A172 (cell line): Measurements from ENCODE around the gene MORC3. TPM values are rescaled to one million over a fixed set of nuclear protein-coding genes. Genes with fewer than 3 reads are reported as not detected.
A peak's percentile ranks its signal among the peaks of the same experiment; 100 is the strongest.
"Not testable (repeated sequence)": the region's sequence is repeated elsewhere in the genome, so short reads cannot be mapped to it uniquely, and the experiment has no call there.

Experiments used
- DNase-seq: peaks from one replicate; pipeline ENCODE4 v3.0.0-alpha.2; 2015; ENCODE audit warnings: low spot score
- total RNA-seq: library from RNA; depleted of rRNA; stranded (reverse); fragments of >200 nt; shearing (Covaris generic); gene quantifications from 2 replicates; pipeline ENCODE4 v1.2.3, GENCODE V29; 2014

MORC3 gene
- total RNA-seq, 1 experiment from 2014 or later, result 43.0 TPM

DNA sequence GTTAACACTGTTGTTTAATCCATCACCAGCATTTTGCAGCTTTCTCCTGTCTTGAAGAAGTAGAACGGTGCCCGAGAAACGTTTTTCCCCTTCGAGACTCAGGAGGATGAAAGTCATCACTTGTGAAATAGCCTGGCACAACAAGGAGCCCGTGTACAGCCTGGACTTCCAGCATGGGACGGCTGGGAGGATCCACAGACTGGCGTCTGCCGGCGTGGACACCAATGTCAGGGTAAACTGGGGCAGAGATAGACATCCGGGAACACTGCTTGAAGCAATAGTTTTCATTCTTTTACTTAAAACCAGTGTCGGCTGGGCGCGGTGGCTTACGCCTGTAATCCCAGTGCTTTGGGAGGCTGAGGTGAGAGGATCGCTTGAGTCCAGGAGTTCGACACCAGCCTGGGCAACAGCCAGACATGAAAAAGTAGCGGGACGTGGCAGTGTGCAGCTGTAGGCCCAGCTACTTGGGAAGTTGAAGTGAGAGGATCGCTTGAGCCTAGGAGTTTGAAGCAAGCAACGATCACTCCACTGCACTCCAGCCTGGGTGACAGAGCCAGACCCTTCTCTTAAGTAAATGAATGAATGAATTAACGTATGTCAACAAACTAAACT is 66.1 kb downstream of the MORC3 start:
- no peak for DNase-seq

DNA sequence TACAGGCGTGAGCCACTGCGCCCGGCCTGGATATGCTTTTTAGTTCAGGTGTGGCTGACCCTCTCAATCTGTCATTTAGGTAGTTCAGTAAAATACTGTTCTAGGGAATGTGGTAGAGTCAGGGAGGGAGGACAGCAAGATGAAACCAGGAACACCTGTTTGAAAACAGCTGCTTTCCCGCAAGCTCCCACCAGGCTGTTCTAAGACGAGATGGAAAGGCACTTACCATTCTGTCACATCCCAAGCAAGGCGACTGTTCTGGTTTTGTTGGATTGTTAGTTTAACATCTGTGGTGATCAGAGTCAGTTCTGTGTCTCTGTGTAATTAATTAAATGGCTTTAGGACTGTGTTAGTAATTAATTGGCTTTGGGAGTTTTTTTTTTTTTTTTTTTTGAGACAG is 68.1 kb downstream of the MORC3 start:
- no peak for DNase-seq

DNA sequence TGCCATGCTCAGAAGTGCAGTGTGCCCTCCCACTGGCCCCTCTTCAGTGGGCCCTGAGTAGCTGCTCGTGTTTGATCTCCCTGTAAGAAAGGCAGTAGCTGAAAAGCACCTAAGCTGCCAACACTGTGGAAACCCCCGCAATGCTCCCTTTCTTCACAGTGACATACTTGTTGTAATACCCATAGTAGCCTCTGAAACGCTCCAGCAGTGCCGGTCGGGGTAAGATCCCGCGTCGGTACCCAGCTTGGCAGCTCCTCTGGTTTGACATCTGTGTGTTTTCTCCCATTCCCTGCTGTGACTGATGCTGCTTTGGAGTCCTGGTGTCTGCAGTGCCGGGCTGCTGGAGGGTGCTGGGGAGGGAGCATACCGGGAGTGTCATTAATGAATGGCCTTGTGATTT is 68.8 kb downstream of the MORC3 start:
- peak; percentile 32 for DNase-seq

DNA sequence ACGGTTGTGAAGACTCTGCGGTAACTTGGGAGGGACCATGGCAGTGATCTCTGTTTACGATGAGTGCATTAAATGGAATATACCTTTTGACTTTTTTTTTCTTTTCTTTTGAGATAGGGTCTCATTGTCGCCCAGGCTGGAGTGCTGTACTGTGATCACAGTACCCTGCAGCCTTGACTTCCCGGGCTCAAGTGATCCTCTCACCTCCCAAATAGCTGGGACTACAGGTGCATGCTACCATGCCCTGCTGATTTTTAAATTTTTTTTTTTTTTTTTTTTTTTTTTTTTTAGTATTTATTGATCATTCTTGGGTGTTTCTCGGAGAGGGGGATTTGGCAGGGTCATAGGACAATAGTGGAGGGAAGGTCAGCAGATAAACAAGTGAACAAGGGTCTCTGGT is 71.7 kb downstream of the MORC3 start:
- not testable (repeated sequence) for DNase-seq

DNA sequence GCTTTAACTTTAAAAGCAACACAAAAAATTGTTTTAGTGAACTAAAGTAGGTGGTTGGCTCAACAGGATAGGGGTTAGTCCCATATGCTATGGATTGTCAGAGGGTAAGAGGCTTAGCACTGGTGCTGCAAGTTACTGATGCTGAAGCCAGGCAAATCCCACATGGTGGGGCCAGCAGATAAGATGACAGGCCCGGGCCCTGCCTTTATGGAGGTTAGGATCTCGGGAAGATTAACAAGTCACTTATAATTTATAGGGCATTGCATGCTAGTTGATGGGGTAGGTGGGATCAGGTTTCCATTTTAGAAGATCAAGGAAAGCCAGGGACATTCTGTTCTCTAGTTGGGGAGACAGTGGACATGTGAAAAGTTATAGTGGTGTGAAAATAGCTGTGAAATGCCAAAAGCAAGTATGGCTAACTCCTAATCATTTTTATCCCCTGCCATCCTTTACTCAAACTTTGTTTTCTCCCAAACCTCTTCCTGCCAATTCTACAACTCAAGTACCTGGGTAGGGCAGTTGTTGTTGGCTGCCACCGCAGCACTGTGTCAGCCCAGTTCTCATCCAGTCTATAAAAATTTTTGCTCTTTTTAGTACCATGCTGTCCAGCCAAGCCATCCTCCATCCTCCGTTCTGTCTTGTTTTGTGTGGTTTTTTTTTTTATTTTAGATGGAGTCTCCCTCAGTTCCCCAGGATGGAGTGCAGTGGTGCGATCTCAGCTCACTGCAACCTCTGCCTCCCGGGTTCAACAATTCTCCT is 75.5 kb downstream of the MORC3 start:
- DNase-seq, result no peak

DNA sequence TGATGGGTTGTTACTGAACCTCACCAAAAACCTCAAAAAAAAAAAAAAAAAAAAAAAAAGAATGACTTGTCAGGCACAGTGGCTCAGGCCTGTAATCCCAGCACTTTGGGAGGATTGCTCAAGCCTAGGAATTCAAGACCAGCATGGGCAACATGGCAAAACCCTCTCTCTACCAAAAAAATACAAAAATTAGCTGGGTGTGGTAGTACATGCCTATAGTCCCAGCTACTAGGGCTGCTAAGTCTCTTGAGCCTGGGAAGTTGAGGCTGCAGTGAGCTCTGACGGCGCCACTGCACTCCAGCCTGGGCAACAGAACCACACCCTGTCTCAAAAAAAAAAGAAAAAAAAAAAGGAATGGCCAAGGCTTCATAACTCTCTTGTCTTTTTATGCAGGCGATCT is 76.3 kb downstream of the MORC3 start:
- DNase-seq, result no peak

DNA sequence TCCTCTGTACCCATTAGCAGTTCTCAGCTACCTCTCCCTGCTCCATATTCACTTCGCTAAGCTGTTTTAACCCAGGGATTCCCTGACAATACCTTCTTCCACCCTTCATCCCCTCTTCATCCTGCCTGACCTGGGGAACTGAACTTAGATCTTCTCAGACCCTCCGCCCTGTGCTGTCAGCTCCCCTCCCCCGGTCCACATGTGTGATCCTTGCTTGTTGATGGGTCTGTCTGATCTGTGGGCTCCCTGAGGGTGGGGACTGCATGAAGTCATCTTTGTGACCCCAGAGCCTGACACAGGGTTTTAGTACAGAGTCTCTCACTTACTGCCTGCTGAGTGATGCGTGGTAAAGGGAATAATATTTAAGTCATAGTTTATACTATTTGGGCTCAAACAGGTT is 77.0 kb downstream of the MORC3 start:
- no peak for DNase-seq

DNA sequence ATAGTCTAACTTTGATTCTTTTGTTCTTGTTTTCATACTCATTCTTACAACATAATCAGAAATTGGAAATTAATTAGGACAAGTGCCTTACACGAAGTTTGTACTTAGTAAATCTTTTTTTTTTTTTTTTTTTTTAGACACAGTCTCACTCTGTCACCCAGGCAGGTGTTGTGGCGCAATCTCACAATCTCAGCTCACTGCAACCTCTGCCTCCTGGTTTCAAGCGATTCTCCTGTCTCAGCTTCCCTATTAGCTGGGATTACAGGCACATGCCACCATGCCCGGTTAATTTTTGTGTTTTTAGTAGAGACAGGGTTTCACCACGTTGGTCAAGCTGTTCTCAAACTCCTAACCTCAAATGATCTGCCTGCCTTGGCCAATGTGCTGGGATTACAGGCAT is 77.6 kb downstream of the MORC3 start:
- no peak for DNase-seq

DNA sequence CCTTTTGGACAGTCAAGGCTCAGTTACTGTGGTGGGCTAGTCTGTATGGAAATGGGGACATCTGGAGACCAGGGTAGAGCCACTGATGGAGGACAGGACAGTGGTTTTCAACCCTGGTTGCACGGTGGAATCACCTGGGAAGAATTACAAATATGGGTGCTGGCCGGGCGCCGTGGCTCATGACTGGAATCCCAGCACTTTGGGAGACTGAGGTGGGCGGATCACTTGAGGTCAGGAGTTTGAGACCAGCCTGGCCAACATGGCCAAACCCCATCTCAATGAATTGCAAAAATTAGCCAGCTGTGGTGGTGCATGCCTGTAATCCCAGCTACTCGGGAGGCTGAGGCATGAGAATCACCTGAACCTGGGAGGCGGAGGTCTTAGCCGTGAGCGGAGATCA is 79.7 kb downstream of the MORC3 start:
- DNase-seq, result not testable (repeated sequence)

DNA sequence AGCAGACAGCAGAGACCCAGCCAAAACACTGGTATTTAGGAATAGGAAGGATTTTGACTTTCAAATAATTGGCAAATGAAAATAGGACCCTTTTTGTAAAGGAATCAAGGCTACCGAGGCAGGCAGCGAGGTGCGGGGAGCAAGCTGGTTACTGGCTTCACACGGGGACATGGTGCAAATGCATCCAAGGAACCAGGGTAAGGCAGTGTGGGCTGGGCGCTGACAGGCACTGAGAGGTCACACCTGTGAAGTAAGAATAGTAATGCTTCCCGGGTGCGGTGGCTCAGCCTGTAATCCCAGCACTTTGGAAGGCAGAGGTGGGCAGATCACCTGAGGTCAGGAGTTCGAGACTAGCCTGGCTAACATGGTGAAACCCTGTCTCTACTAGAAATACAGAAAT is 80.7 kb downstream of the MORC3 start:
- no peak for DNase-seq

DNA sequence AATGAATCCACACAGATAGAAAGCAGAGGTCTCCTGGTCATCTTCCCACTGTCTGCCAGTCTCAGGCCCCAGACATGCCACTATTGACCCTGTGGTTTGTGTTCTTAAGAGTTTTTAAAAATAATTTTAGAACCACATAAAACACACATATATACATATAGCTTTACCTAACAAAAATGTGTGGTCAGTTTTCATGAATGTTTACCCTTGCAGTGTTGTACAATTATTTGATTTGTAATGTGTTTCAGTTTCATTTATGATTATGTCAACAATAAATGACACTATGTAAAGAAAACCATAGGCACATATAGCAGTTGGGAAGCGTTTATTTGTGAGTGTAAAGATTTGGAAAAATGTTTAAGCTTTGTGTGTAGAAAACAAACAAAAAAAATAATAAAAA is 82.3 kb downstream of the MORC3 start:
- DNase-seq, result no peak

DNA sequence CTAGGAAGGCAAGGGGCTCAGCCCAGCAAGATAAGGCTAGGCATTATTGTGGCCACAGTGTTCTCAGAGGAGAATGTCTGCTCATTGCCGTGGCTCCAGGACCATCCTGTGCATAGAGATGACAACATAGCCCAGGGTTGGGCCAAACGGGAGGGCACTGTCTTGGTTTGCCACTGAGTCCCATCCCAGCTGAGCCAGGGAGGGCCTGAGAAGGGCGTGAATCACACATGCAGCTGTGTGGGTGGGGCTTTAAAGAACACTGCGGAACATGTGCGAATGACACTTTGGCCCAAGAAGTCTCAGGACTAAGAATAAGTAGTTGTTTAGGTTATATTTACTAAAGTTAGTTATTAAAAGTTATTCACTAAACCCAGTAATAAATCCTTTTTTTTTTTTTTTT is 83.7 kb downstream of the MORC3 start:
- no peak for DNase-seq

DNA sequence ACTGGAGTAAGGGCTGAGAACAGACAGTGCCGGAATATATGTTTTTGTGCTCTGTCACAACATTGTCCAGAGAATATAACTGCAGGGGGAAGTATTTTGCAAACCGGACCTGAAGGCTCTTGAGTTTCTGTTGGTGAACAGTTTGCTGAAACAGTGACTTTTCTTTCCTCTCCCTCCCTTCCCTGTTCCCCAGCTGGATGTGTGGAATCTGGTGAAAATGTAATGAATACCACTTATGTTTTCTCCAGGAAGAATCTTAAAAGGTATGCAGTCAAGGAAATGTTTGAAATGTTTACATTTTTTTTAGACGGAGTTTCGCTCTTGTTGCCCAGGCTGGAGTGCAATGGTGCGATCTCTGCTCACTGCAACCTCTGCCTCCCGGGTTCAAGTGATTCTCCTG is 88.6 kb downstream of the MORC3 start:
- DNase-seq, result no peak

DNA sequence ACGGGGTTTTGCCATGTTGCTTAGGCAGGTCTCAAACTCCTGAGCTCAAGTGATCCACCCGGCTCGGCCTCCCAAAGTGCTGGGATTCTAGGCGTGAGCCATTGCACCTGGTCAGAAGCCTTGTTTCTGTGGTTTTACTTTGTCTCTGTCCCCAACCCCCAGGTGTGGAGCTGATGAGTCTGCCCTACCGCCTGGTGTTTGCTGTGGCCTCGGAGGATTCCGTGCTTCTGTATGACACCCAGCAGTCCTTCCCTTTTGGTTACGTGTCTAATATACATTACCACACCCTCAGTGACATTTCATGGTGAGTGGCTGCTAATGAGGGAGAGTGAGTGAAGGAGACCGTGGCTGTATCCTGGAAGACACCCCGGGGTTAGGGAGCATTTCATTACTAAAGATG is 91.3 kb downstream of the MORC3 start:
- no peak for DNase-seq

DNA sequence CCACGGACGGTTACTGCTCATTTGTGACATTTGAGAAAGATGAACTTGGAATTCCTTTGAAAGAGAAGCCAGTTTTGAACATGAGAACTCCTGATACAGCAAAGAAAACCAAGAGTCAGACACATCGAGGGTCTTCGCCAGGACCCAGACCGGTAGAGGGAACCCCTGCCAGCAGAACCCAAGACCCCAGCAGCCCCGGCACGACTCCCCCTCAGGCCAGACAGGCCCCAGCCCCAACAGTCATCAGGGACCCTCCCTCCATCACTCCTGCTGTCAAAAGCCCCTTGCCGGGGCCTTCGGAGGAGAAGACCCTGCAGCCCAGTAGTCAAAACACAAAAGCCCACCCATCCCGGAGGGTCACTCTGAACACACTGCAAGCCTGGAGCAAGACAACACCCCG is 92.9 kb downstream of the MORC3 start:
- DNase-seq, result no peak

DNA sequence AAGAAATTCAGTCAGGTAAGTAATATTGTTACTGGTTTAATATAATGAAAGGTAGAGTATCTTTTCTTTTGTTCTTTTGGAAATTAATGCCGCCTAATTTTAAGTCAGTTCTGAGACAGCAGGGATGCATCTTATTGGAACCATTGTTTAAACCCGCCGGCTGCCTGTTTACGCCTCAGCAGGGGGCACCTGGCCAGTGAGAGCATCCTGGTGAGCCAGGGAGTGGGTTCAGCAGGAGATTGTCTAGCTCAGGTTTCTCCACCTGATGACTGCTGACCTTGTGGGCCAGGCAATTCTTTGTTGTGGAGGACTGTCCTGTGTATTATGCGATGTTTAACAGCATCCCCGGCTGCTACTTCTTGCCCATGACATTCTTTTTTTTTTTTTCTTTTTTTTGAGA is 95.4 kb downstream of the MORC3 start:
- no peak for DNase-seq

DNA sequence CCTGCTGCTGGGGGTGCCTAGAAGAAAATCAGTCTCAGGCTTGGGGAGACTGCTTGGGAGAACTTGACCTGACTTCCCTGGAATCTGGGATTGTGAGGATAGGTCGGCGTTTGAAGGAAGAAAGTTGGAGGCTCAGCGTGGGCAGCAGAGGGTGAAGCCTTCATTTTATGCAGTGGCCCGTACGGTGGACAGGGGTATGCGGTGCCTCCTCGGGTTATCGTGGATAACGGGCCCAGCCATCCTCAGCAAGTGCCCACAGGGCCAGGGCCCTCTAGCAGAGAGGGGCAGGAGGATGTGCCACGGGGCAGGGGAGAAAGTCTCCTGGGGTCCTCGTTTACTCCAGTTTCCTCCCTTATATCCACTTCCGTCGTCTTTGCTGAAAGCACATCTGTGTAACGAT is 99.2 kb downstream of the MORC3 start:
- no peak for DNase-seq

DNA sequence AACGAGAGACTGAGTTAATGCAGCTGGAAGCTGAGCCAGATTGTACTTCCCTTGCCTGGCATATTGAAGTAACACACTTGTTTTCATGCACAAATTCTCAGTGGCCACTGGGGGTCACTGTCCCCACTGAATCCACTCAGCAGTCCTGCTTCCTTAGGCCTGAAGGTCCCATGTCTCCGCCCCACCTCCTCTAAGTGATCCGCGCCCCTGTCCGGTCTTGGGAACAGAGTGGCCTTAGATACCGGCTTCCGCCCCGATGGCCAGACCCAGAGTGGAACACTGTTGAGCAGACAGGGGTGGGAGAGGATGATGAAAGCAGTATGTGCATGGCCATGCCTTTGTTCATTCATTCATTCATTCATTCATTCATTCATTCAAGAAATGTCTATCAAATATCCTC is 100.0 kb downstream of the MORC3 start:
- DNase-seq, result peak; percentile 93

DNA sequence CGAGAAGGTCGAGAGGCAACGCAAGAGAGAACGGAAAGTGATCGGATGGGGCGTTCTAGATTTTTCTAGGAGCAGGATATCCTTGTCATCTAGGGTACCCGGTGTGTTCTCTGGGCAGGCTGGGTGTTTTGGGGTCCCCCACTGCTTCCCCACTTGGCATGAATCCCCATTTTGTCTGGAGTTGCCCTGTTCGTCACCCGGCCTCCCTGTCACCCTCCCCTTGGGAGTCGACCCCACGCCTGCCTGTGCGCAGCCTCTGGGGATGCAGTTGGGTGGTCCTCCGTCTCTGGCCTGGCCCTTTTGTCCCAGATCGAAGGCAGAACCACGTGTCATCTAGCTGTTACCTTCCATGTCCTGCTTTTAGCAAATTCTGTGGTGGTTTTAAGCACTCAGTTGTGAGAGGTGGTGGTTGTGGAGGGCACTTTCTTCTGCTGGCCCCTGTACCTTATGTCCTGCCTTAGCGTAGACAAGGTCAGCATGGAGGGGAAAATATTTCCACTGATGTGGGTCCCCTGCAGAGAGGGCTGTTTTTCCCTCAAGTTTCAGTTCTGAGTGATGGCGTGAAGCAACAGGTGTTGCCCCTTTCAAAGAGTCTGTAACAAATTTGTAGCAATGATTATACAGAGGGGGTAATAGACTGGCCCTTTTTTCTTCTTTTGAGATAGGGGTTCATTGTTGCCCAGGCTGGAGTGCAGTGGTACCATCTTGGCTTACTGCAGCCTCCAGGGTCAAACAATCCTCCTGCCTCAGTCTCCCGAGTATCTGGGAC is 100.8 kb downstream of the MORC3 start:
- no peak for DNase-seq

DNA sequence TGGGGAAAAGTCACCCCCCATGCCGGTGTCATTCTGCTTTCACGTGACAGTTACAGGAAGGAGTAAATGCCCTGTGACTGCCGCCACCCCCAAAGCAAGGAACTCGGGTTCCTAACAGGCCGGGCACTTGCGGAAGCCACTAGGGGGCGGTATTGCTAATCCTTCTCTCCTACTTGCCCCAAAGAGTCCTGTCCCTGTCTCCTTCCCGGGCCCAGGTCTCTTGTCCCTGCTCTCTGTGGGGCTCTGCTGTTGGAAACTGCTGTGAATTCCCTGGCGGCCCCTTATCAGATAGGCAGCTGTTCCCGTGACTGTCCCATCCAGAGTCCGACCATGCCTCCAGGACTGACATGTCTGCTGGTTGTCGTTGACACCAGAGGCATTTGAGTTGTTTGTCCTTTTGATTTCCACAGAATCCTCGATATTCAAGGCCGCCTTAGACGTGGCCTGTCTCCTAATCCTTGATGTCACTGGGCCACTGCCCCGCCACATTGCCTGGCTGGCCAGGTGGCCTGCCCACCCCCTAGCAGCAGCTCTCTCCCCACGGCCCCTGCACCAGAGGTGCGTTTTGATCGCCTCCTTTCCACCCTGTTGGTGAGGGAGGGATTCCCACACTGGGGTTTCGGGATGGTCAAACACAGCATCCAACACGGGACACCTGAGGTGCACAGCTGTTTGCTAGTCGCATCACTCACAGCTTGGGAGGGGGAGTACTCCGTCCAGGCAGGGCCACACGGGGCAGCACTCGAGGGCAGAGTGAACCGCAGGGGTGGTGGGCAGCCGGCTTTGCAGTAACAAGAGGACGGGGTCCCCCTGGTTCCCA is 102.5 kb downstream of the MORC3 start:
- peak; percentile 86 for DNase-seq

DNA sequence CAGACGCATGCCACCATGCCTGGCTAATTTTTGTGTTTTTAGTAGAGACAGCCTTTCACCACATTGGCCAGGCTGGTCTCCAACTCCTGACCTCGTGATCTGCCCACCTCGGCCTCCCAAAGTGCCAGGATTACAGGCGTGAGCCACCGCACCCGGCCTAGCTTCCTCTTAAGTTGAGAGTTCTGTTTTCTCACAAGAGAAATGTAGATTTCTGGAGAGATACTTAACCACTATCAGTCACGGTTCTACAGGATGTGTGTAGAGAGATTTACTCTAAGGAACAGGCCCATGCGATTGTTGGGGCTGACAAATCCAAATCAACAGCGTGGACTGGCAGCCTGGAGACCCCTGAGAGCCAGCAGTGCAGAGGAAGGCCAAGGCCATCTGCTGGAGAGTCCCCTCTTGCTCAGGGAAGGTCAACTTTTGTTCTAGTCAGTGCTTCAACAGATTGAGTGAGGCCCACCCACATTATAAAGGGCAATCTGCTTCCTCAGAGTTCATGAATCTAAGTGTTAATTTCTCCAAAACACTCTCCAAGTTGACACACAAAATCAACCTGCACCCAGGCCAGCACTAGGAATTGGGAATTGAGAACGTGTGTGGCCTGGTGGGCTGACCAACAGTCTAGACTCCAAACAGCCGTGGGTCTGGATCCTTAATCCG is 103.9 kb downstream of the MORC3 start:
- no peak for DNase-seq

DNA sequence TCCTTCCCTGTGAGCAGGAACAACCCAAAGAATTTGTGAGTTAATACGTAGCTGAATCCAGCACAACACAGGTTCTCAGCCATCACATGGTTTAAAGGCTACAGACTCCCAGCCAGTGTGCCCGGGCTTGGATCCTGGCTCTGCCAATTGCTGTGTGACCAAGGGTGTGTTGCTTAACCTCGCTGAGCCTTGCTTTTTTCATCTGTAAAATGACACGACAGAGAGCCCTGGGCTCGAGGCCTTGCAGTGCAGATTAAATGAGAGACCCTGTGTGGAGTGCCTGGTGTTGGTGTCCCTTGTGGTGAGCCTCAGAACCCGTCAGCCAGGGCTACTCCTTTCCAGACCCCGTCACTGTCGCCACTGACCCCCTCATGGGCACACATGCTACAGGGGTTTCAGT is 104.6 kb downstream of the MORC3 start:
- DNase-seq, result no peak
